ENCODE data around the gene MELTF.
A peak's percentile ranks its signal among the peaks of the same experiment; 100 is the strongest.

The MELTF gene

DNA sequence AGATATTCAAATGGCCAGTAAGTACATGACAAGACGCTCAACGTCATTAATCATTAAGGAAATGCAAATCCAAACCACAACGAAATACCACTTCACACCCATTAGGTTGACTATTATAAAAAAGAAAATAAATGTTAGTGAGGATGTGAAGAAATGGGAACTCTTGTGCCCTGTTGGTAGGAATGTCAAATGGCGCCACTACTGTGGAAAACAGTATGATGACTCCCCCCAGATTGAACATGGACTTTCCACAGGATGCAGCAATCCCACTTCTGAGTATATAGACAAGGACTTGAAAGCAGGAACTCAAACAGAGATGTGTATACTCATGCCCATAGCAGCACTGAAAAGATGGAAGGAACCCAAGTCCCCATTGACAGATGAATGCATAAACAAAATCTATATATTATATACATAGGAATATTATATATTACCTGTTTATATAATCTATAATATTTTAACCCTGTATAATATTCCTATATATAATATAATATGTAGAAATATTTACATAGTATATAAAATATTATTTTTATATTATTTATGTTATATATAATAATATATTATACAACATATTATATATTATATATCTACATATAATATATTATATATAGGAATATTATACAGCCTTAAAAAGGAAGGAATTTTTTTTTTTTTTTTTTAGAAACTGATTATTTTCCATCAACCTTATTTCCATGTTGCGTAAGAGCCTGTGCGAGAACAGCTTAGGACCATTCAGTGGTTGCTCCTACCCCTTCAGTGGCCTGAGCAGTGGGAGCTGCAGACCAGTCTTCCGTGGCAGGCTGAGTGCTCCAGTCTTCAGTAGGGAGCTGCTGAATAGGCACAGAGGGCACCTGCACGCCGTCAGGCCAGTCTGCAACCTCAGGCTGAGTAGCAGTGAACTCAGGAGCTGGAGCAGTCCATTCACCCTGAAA lies 43.4 kb downstream of the MELTF start:
- no peak overlapping the region for H3K4me3 ChIP-seq (replicated peaks in 1 of 2; ENCODE audit: low read depth in 2 of 2, low read length in 2 of 2)
- TF ChIP-seq CTCF (IDR thresholded peaks at IDR 0.05; ENCODE audit: low read depth, low read length): no peak
- peak in 1 of 2 donors; percentile 17 for DNase-seq (ENCODE audit: low read depth in 2 of 2)

DNA sequence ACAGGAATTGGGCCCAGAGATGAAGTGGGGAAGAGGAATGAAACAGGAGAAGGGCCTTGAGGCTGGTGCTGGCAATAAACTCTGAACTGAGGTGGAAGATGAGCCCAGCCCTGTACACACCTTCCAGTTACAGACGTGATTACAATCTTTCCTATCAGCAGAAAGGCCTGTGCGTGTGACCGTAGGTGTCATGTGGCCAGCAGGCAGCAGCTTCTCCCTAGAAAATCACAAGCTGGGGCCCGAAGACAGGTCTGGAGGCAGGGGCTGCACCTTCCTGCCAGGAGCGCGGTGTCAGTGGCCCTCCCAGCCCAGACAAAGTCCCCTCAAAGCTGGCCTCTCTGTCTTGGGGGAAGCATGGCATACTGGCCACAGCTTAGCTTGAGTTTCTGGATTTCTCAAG lies 44.3 kb downstream of the MELTF start:
- H3K4me3 ChIP-seq (replicated peaks in 1 of 2; ENCODE audit: low read depth in 2 of 2, low read length in 2 of 2): no peak overlapping the region
- no peak for DNase-seq (ENCODE audit: low read depth in 2 of 2)
- TF ChIP-seq CTCF (IDR thresholded peaks at IDR 0.05; ENCODE audit: low read depth, low read length): no peak

DNA sequence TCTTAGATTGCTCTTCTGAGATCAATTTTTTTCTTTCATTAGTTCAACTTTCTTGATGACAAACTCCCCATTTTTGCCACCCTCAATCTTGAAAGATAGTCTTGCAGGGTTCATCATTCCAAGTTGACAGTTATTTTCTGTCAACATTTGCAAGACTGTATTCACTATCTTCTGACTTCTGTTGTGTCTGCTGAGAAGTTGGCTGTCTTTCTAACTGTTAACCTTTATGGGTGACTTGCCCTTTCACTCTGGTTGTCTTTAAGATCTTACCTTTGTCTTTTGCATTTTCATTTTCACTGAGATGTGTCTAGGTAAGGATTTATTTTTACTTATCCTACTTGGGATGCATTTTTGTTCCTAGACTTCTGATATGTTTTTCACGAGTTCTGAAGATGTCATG lies 46.4 kb downstream of the MELTF start:
- no peak for TF ChIP-seq CTCF (IDR thresholded peaks at IDR 0.05; ENCODE audit: low read depth, low read length)
- H3K4me3 ChIP-seq (replicated peaks in 1 of 2; ENCODE audit: low read depth in 2 of 2, low read length in 2 of 2): no peak overlapping the region
- no peak for DNase-seq (ENCODE audit: low read depth in 2 of 2)

DNA sequence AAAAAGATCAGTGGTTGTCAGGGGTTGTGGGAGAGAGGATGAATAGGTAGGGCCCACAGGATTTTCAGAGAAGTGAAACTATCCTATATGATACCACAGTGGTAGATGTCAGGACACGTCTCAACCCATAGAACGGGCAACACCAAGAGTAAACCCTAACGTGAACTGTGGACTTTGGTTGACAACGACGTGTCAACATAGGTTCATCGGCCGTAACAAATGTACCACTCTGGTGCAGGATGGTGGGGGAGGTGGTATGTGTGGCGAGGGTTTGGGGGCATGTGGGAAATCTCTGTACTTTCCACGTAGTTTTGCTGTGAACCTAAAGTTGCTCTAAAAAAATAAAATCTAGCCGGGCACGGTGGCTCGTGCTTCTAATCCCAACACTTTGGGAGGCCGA lies 48.0 kb downstream of the MELTF start:
- DNase-seq (ENCODE audit: low read depth in 2 of 2): no peak
- TF ChIP-seq CTCF (IDR thresholded peaks at IDR 0.05; ENCODE audit: low read depth, low read length): no peak
- H3K4me3 ChIP-seq (replicated peaks in 1 of 2; ENCODE audit: low read depth in 2 of 2, low read length in 2 of 2): no peak overlapping the region

GRCh38 chr3:196979545-196979944 lies 50.1 kb downstream of the MELTF start:
- no peak overlapping the region for H3K4me3 ChIP-seq (replicated peaks in 1 of 2; ENCODE audit: low read depth in 2 of 2, low read length in 2 of 2)
- TF ChIP-seq CTCF (IDR thresholded peaks at IDR 0.05; ENCODE audit: low read depth, low read length): no peak
- peak; percentile 77 to 92 for DNase-seq (ENCODE audit: low read depth in 2 of 2)

DNA sequence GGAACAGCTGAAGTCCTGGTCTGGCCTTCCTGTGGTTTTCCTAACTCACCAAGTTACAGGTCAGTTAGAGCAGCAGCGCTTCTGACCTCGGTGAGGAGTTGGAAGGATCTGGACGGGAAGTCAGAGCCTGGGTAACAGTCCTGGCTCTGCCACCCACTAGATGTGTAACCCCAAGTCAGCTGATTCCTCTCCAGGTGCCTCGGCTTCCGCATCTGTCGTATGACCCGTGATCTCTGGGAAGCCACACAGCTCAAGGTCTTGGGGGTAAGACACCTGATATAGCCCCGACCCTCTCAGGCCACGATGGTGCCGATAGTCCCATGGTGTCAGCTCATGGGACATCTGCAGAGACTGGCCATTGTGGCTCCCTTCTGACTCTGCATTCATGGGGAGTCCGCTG lies 52.7 kb downstream of the MELTF start:
- TF ChIP-seq CTCF (IDR thresholded peaks at IDR 0.05; ENCODE audit: low read depth, low read length): no peak
- no peak for DNase-seq (ENCODE audit: low read depth in 2 of 2)
- no peak overlapping the region for H3K4me3 ChIP-seq (replicated peaks in 1 of 2; ENCODE audit: low read depth in 2 of 2, low read length in 2 of 2)
